NCI-H2107 treated with DMSO at 0.1 percent for 48 hours (cell line): ENCODE measurements around the gene USP47.
A peak's percentile ranks its signal among the peaks of the same experiment; 100 is the strongest.

ENCODE experiments used
- DNase-seq: peaks from one replicate; lab custom pipeline; 2025; ENCODE audit not compliant: unreplicated experiment; lab: John Stamatoyannopoulos, UW

Gene USP47

GRCh38 chr11:11966354-11966741 lies 124.6 kb downstream of the USP47 start:
- DNase-seq = no peak

DNA sequence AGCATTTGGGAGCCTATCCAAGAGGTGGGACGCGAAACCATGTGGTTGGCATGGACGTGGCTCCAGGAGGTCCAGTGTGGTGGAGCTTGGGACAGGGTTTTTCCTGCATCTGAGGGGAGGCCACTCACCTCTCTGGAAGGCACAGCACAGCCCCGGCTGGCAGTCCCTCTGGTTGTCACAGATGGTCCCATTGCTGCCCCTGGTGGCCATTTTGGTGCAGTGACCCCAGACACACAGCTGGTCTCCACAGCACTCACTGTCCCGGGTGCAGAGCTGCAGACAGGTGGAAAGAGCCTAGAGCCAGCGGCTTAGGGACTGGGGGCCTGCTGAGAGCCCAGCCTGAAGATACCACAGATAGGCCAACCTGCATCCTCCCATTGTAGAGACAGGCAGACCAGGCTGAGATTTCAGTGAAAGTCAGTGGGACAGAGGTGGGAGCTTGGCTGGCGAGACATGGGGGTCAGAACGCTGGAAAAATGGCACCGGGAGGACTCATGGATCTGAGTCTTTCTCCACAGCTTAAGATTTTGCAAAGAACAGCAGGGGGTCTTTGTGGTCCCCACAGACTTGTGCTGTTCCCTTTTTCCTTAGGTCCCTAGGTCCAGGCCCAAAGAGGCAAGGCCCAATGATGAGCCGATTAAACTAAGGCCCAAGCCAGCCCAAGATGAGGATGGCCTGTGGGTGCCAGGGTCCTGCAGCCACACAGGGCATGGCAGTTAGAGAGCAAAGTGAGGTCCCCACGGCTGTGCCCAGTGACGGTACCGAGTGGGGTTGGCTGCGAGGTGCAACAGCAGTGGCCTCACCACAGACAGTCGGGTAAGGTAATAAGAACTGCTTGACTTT lies 125.3 kb downstream of the USP47 start:
- no peak for DNase-seq

DNA sequence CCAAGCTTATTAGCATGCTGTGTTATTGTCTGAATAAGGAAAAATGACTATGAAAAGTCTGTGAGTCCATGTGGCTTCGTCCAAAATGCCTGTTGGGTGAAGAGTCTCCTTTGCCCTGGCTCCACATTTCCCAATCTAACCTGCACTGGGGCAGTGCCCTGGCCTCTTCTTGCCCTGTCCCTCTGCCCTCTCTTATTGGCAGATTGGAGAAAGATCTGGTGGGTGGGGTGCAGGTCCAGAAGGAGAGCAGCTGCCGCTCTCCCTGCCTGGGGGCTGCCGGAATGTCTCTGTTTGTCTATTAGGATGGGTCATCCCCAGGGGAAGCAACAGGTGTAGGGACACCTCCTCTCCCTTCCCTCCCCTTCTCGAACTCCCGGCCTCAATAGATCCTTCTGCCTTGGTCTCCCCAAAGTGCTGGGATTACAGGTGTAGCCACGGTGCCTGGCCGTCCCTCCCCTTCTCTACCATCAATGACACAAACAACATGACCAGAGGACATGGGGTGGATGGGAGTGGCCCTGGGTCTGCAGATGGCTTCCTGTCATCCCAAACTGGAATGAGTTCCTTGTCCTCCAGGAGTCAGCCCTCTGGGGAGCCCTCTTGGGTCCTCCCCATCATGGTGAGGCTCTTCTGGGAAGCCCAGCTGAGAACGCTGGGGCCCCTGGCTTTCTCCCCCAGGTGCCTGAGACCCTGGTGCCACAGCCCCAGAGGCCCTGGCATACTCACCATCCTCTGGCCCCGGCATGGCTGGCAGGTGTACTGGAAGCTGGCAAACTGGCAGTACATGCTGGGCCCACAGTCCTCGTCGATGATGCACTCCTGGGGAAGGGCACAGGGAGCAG lies 126.1 kb downstream of the USP47 start:
- no peak for DNase-seq

- no peak for DNase-seq
These were observed 126.9 kb downstream of the USP47 start for GRCh38 chr11:11968511-11969280.

DNA sequence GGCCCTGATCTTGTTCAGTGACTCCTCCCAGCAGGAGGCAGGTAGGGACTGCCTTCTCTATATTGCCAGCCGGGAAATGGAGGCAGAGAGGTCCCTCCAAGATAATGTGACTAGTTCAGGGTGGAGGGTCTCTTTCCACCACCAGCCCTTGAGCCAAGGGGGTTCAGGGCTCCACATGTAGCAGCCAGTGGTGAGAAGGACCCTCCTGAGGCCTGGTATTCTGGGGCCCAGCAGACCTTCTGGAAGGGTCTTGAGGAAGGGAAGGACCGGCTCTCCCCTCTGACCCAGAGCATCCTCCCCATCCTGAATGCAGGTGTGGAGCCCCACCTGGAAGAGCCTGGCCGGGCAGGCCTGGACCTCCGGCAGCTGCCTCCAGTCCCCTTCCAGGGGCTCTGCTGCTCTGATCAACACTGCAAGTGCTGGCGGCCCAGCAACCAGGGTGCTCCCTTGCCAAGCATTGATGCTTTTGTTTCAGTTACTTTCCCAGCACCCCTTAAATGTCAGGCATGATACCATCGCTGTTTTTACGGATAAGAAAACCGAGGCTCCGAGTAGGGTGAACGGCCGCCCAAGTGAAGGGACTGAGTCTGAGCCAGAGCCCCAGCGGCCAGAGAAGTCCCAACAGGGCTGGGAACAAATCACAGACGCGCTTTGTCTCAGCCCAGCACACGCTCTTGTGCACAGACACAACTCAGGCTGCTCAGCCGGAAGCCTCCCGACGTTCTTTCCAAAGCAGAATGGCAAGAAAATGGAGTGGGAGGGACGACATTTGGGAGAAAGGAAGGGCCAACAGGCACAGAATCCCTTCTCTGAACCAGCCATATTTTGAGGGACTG lies 127.8 kb downstream of the USP47 start:
- DNase-seq = no peak

DNA sequence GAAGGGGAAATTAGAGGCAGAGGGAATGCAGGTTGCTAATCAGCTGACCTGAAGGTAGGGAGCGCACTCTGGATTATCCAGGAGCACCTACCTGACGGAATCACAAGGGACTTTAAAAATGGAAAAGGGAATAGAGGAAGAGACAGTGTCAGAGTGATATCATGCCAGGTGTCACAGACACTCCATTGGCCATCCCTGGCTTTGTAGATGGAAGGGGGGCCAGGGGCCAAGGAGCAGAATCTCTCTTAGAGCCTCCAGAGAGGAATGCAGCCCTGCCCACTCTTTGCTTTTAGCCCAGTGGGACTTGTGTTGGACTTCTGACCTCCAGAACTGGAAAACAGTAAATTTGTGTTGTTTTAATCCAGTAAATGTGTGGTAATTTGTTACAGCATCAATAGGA lies 128.8 kb downstream of the USP47 start:
- DNase-seq = no peak

DNA sequence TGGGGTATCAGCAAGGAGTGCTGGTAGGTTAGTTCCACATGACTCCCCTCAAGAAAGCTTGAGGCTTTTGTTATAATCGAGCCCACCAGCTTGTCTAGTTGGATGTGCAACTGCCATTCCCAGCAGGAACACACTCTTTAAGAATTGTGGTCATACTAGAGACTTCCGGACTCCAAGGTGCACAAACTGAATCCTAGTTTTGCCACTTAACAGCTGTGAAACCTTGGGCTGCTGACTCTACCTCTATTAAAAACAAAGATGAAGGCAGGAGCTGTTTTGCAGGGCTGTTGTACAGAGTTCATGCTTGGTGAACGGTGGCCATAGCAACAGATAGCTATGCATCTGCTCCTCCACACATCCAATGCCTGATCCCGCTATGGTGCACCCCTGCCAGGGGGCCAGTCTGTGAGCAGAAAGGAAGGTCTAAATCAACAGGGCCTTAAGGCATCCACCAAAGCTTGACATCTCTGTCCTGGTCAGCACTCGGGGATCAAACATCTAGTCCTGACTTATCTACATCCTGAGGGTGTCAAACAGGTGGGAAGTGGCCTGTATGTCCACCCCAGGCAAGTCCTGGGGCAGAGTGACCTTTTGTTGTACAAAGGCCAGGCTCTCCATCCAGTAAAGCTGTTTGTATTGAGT lies 130.3 kb downstream of the USP47 start:
- DNase-seq = peak; percentile 13

DNA sequence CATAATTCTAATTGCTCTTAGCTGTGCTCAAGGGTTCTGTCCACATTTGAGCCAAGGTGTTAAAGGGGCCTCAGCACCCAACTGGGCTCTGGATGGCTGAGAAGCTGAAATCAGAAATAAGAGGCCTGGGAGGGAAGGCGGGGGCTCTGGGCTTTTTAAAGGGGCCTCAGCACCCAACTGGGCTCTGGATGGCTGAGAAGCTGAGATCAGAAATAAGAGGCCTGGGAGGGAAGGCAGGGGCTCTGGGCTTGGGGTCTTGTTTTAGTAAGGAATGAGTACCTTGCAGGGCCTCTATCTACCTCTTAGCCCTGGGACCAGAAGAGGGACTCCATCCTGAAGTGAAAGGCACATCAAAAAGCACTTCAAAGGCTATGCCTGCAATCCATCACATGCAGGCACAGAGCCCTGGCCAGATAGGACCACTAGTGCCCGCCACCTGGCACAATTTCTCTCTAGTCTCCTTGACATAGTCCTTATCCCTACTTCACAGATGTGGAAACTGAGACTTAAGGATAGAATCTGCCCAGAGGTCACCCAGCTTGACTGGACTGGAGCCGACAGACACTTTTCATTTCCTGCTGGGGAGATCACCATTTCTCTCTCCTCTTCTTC lies 131.1 kb downstream of the USP47 start:
- no peak for DNase-seq

DNA sequence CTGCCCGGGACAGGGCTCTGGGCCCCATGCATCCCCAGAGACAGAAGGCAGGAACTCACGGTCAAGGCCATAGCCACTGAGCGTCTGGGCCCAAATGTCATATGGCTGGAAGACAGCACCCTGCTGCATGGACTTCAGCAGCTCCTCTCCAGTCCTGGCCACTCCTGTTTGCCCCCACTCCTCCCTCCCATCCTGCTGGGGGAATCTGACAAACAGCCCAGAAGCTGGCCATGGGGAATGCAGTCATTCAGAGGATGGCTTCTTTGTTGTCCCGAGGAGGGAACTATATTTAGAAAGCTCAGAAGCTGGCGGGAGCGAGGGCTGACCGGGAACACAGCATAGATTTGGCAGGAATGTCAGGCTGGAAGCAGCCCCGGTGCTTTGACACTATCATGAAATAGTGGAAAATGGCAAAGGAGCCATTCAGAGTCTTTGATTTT lies 131.6 kb downstream of the USP47 start:
- DNase-seq = no peak

DNA sequence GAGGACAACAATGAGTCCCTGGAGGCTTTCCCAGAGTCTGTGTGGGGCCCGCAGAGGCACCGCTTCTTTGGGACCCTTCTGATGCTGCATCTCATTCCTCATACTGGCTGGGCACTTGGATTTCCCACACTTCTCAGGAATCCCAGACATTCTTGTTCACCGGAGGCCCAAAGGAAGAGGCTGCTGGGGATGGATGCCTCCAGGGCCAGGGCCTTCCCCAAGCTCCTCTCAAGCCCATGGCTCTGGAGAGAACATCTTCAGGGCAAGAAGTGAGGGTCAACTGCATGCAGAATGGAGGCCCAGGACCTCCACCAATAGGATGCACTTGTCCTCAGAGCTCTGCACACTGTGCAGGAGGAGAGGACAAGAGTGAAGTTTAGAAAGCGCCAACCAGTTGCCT lies 132.1 kb downstream of the USP47 start:
- DNase-seq = no peak

- no peak for DNase-seq
These were observed 133.7 kb downstream of the USP47 start for GRCh38 chr11:11975201-11976092.

- no peak for DNase-seq
These were observed 134.8 kb downstream of the USP47 start for GRCh38 chr11:11976481-11977127.

DNA sequence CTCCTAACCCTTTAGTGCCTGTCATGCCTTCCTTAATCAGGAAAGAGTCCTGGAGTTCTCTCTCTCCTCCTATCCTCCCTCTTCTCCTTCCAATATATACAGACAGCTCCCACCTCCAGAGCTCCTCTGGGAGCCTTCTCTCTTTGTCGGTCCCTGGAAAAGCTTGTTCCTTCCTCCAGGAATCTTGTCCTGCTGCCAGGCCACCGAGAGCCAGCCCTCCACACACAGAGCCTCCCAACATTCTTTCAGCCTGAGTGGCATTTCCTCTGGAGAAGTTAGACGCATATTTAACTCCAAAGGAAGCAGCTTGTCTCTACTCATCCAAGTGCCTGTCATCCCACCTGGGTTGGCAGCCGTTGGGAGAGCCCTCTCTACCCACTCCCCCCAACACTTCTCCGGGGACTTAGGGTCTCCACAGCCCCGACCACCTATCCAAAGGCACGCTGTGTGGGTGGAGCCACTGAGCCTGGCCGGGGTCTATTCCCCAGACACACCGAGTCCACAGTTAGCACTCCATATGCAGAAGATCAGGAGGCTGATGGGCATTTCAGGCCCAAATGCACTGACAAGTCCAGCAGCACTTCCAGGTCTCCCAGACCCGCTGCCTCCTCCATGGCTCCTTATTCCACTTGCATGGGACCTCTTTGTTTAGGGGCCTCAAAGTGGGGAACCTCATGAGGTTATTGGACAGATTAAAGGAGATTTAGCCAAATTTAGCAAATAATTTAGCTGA lies 135.6 kb downstream of the USP47 start:
- no peak for DNase-seq

GRCh38 chr11:11978098-11978637 lies 136.4 kb downstream of the USP47 start:
- no peak for DNase-seq

DNA sequence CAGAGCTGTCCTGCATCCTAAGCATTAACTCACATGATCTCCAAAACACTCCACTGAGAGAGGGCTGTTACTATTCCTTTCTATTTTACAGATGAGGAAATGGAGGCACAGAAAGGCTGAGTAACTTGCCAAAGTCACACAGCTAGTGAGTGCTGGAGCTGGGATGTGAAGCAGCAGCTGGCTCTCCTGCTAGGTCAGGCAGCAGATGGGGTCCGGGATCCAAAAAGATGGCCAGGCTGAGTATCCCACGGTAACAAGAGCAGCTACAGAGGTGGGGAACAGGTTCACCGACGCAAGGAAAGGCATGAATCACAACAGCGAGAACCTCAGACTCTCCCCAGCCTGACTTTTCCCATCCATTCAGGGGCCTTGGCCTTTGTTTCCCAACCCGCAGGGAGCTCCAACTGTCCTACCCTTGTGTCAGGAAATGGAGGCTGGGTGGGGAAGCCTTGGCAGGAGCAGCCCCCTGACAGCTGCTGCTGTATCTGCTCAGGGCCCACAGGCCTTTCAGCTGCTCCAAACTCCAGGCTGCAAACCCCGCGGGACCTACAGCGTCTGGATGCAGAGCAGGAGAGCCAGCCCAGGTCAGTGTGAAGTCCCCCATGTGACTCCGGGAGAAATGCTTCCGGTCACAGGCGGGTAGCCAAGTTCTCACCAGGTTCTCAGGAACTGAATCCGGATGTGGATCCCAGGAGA lies 137.2 kb downstream of the USP47 start:
- DNase-seq = peak; percentile 81

DNA sequence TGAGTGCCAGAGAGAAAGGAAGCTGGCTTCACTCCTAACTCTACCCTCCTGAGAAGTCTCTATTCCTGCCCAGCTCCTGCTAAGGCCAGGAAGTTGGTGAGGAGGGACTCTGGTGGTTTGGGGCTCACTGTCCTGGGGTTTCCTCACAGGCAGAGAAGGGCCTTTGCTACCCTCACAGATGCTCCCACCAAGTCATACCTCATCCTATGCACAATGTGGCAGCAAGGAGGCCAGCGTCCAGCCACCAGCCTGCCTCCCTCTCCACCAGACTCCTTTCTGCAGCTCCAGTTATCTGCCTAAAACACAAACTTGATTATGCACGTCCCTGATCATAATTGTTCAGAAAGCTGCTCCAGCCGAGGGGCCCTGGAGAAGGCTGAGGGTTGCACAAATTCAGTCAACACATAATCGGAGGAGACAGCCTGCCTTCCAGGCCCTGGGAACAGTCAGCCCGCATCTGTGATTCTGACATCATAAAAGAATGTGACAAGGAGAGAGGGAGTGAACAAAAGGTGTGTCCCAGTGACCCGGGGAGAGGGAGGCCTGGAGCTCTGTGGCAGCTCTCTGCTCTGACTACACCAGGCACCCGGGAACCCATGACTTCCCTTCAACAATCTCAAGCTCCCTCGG lies 137.8 kb downstream of the USP47 start:
- DNase-seq = no peak
